Measurements from ENCODE around the gene DNAH14. TPM values are rescaled to one million over a fixed set of nuclear protein-coding genes. Genes with fewer than 3 reads are reported as not detected.

DNAH14 gene
- total RNA-seq, 1 experiment from 2014 or later, result 39.7 TPM

DNA sequence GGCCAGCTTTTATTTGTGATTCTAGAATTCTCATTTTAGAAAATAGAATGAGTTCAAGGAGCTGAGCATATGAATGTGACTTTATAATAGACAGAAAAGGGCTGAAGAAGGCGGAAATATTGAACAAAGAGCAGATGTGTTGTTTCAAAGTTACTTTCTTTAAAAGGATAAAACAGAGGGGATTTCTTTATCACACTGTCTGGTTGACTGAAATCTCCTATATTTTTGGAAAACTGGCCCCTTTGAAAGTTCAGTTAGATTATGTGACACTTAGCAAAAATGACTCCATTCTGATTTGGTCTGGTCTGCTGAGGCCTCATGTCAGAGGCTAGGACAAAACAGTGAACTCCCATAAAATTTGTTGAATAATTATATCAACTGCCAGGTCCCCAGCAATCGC lies 46.4 kb upstream of the DNAH14 start:
- H4K5ac ChIP-seq (ENCODE audit: insufficient read length, low read depth, low read length), result no peak overlapping the region
- H3K27me3 Mint-ChIP-seq (ENCODE audit: low read depth), result no peaks in the 10 kb centered on the region; the same call in none of the 2 replicates
- H2BK5ac ChIP-seq (ENCODE audit: insufficient read length, low read length), result no peak overlapping the region
- H3K4me3 Mint-ChIP-seq, result no peak overlapping the region
- H3K56ac ChIP-seq (ENCODE audit: insufficient read length, low read depth, low read length), result no peak overlapping the region
- no peak overlapping the region for H2BK120ac ChIP-seq (ENCODE audit: low read depth, low read length, poor library complexity, severe bottlenecking)
- no peak overlapping the region for H3K18ac ChIP-seq (ENCODE audit: insufficient read length, low read depth, low read length)
- peaks cover 19 to 26% (median 24%) of the 10 kb centered on the region in 3 experiments for H3K36me3 Mint-ChIP-seq (ENCODE audit: insufficient read depth in 1 of 3, low read depth in 3 of 3)
- no peak overlapping the region for H3K4ac ChIP-seq (ENCODE audit: low read depth, low read length)
- WGBS (ENCODE audit: extremely low coverage, insufficient read length, low lambda C conversion rate), result no CpG with 5 or more reads among the region's 2 CpGs
- no peaks in the 10 kb centered on the region for H3K23me2 ChIP-seq (ENCODE audit: insufficient read length, low read depth, low read length, poor library complexity, severe bottlenecking)
- no peak overlapping the region for H4K91ac ChIP-seq (ENCODE audit: insufficient read length, low read depth, low read length)
- H3K9me3 ChIP-seq (ENCODE audit: control insufficient read depth, low read depth, low read length), result peaks cover 11% of the 10 kb centered on the region
- H3K79me1 ChIP-seq (ENCODE audit: insufficient read depth, low read depth, low read length, poor library complexity, severe bottlenecking), result no peaks in the 10 kb centered on the region
- no peak overlapping the region for H2BK20ac ChIP-seq (ENCODE audit: low read depth, low read length, poor library complexity, severe bottlenecking)
- no peak overlapping the region for H3K27ac ChIP-seq (ENCODE audit: insufficient read length, low read depth, low read length)
- H2AK5ac ChIP-seq (ENCODE audit: insufficient read length, low read length), result no peak overlapping the region
- H3T11ph ChIP-seq (ENCODE audit: low read length), result no peak overlapping the region
- H3K27me3 ChIP-seq (ENCODE audit: insufficient read depth, low read length), result no peaks in the 10 kb centered on the region
- peaks cover 9% of the 10 kb centered on the region for H3K4me1 ChIP-seq (ENCODE audit: insufficient read depth, low read length)
- H3K79me2 ChIP-seq (ENCODE audit: insufficient read depth, low read length), result no peaks in the 10 kb centered on the region
- no peak for DNase-seq
- peak overlapping the region in 1 of 3 experiments; percentile 45; a peak in 1 of 7 replicates for H3K27ac Mint-ChIP-seq
- H3K4me2 ChIP-seq (ENCODE audit: insufficient read depth, insufficient read length, low read length), result no peak overlapping the region
- no peak overlapping the region for H2BK12ac ChIP-seq (ENCODE audit: insufficient read length, low read depth, low read length)
- H3K9me3 Mint-ChIP-seq, result peaks cover 24 to 25% of the 10 kb centered on the region in 2 experiments
- H3K14ac ChIP-seq (ENCODE audit: insufficient read depth, low read length), result no peak overlapping the region
- TF ChIP-seq, protein P1, sequence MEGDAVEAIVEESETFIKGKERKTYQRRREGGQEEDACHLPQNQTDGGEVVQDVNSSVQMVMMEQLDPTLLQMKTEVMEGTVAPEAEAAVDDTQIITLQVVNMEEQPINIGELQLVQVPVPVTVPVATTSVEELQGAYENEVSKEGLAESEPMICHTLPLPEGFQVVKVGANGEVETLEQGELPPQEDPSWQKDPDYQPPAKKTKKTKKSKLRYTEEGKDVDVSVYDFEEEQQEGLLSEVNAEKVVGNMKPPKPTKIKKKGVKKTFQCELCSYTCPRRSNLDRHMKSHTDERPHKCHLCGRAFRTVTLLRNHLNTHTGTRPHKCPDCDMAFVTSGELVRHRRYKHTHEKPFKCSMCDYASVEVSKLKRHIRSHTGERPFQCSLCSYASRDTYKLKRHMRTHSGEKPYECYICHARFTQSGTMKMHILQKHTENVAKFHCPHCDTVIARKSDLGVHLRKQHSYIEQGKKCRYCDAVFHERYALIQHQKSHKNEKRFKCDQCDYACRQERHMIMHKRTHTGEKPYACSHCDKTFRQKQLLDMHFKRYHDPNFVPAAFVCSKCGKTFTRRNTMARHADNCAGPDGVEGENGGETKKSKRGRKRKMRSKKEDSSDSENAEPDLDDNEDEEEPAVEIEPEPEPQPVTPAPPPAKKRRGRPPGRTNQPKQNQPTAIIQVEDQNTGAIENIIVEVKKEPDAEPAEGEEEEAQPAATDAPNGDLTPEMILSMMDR (conservative IDR thresholded peaks at IDR 0.05), result no peak
- no peak overlapping the region for H2BK15ac ChIP-seq (ENCODE audit: low read depth, low read length)
- no peak overlapping the region for H3K9ac ChIP-seq (ENCODE audit: extremely low read depth, insufficient read length, low read length)
- H4K8ac ChIP-seq (replicated peaks; ENCODE audit: insufficient read length, low read depth, low read length), result no peak overlapping the region
- peaks cover 49 to 53% of the 10 kb centered on the region in 2 experiments for H3K4me1 Mint-ChIP-seq
- H2AFZ ChIP-seq (ENCODE audit: low read length), result no peak overlapping the region
- H3K23ac ChIP-seq (ENCODE audit: insufficient read length, low read depth, low read length), result no peak overlapping the region
- no peaks in the 10 kb centered on the region for H4K20me1 ChIP-seq (ENCODE audit: control insufficient read depth, insufficient read depth, insufficient read length)
